ENCODE measurements around the gene FBXL14.

- TF ChIP-seq, protein P1, sequence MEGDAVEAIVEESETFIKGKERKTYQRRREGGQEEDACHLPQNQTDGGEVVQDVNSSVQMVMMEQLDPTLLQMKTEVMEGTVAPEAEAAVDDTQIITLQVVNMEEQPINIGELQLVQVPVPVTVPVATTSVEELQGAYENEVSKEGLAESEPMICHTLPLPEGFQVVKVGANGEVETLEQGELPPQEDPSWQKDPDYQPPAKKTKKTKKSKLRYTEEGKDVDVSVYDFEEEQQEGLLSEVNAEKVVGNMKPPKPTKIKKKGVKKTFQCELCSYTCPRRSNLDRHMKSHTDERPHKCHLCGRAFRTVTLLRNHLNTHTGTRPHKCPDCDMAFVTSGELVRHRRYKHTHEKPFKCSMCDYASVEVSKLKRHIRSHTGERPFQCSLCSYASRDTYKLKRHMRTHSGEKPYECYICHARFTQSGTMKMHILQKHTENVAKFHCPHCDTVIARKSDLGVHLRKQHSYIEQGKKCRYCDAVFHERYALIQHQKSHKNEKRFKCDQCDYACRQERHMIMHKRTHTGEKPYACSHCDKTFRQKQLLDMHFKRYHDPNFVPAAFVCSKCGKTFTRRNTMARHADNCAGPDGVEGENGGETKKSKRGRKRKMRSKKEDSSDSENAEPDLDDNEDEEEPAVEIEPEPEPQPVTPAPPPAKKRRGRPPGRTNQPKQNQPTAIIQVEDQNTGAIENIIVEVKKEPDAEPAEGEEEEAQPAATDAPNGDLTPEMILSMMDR (IDR thresholded peaks at IDR 0.05): no peak
- no peak for TF ChIP-seq POLR2A (IDR thresholded peaks at IDR 0.05)
These were observed 34.4 kb upstream of the FBXL14 start, which contains the start of gene WNT5B for GRCh38 chr12:1628666-1629337.

Data from upper lobe of left lung (tissue), 4 donors.